ENCODE results near the gene PPP4R3B.

- TF ChIP-seq CTCF (IDR thresholded peaks at IDR 0.05), result no peak
- no peak for TF ChIP-seq POLR2A (IDR thresholded peaks at IDR 0.05)
Measured at GRCh38 chr2:55609938-55610578, 7.4 kb downstream of the PPP4R3B start.
